ENCODE measurements around the gene BDNF. TPM values are rescaled to one million over a fixed set of nuclear protein-coding genes. Genes with fewer than 3 reads are reported as not detected.

Gene BDNF
- total RNA-seq, 1 experiment from 2014 or later = 4.8 TPM

DNA sequence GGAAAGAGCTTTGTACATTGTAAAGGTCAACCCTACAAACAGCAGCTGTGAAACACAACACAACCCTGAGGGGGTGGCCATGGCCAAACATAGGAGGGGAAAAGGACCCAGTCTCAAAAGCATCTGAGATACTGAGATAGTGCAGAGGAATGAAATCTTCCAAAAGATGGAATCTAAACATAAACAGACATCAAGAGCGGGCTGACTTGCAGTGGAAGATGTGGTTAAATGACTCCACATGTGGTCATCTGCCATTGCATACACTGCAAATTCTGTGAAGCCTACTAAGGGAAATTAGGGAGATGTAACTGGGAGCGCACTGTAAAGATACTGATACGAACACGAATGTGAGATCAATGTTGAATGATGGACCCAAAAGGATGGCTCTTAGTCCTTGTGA lies 22.0 kb downstream of the BDNF start (continued):
- TF ChIP-seq USF2 (CRISPR knock-in tag; IDR thresholded peaks at IDR 0.05) = no peak

DNA sequence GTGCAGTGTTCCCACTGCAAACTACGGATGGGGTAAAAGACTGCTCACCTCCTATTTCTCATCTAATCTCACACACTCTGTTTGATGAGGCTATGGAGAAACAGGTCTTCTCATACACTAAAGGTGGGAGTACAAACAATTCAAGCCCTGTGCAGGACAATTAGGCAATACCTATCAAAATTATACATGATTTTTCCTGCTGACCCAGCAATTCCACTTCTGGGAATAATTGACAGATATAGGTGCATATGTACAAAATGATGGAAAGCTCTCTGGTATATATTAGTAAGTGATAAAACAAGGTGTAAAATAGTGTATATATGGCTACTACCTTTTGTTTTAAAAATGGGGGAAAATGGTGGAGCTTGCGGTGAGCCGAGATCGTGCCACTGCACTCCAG lies 23.1 kb downstream of the BDNF start:
- H3K27me3 Mint-ChIP-seq (ENCODE audit: low read depth) = no peaks in the 10 kb centered on the region
- no peak overlapping the region for H3K27ac Mint-ChIP-seq
- POLR2A ChIA-PET = no interaction called here
- peaks cover 46% of the 10 kb centered on the region for H3K4me1 Mint-ChIP-seq
- TF ChIP-seq JUN (CRISPR knock-in tag; IDR thresholded peaks at IDR 0.05) = no peak
- TF ChIP-seq OVOL2 (CRISPR knock-in tag; IDR thresholded peaks at IDR 0.05; ENCODE audit: borderline replicate concordance) = no peak
- no peak for TF ChIP-seq AR (CRISPR knock-in tag; IDR thresholded peaks at IDR 0.05)
- TF ChIP-seq, protein P1, sequence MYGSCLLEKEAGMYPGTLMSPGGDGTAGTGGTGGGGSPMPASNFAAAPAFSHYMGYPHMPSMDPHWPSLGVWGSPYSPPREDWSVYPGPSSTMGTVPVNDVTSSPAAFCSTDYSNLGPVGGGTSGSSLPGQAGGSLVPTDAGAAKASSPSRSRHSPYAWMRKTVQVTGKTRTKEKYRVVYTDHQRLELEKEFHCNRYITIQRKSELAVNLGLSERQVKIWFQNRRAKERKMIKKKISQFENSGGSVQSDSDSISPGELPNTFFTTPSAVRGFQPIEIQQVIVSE (CRISPR knock-in tag; IDR thresholded peaks at IDR 0.05; ENCODE audit: borderline replicate concordance) = no peak
- TF ChIP-seq E2F4 (CRISPR knock-in tag; IDR thresholded peaks at IDR 0.05; ENCODE audit: borderline replicate concordance, low read depth) = no peak
- TF ChIP-seq ZNF219 (CRISPR knock-in tag; IDR thresholded peaks at IDR 0.05; ENCODE audit: borderline replicate concordance) = no peak
- no peaks in the 10 kb centered on the region for H3K9me3 Mint-ChIP-seq
- CTCF ChIA-PET = no interaction called here
- no peaks in the 10 kb centered on the region for H3K36me3 Mint-ChIP-seq
- H3K4me3 Mint-ChIP-seq = no peak overlapping the region
- DNase-seq (ENCODE audit: low spot score) (no peak), ATAC-seq (no peak)

- peaks cover 6% of the 10 kb centered on the region for H3K27me3 Mint-ChIP-seq (ENCODE audit: low read depth)
- DNase-seq (ENCODE audit: low spot score) (no peak), ATAC-seq (no peak)
- TF ChIP-seq SMAD4 (CRISPR knock-in tag; IDR thresholded peaks at IDR 0.05) = no peak
- TF ChIP-seq NR1H2 (CRISPR knock-in tag; IDR thresholded peaks at IDR 0.05) = no peak
- TF ChIP-seq TEAD4 (CRISPR knock-in tag; IDR thresholded peaks at IDR 0.05) = no peak
- no peak for TF ChIP-seq MYBL2 (CRISPR knock-in tag; IDR thresholded peaks at IDR 0.05)
- TF ChIP-seq ERG (CRISPR knock-in tag; IDR thresholded peaks at IDR 0.05) = no peak
- no peak for TF ChIP-seq JUN (CRISPR knock-in tag; IDR thresholded peaks at IDR 0.05)
- TF ChIP-seq, protein P2, sequence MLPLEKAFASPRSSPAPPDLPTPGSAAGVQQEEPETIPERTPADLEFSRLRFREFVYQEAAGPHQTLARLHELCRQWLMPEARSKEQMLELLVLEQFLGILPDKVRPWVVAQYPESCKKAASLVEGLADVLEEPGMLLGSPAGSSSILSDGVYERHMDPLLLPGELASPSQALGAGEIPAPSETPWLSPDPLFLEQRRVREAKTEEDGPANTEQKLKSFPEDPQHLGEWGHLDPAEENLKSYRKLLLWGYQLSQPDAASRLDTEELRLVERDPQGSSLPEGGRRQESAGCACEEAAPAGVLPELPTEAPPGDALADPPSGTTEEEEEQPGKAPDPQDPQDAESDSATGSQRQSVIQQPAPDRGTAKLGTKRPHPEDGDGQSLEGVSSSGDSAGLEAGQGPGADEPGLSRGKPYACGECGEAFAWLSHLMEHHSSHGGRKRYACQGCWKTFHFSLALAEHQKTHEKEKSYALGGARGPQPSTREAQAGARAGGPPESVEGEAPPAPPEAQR (CRISPR knock-in tag; IDR thresholded peaks at IDR 0.05) = no peak
- no peak for TF ChIP-seq CREB1 (CRISPR knock-in tag; IDR thresholded peaks at IDR 0.05)
- H3K9me3 Mint-ChIP-seq = peaks cover 9% of the 10 kb centered on the region
- H3K4me3 Mint-ChIP-seq = no peak overlapping the region
- ChIA-PET POLR2A (no interaction called here), CTCF (interaction anchor here (0.5 kb wide), 1 partner anchor 25 kb away, joined by 3 read pairs; no protein-coding TSS in a partner anchor)
- no peak overlapping the region; the same call in 1 of the 2 replicates for H3K27ac Mint-ChIP-seq
- peaks cover 41% of the 10 kb centered on the region for H3K4me1 Mint-ChIP-seq
- peaks cover 16% of the 10 kb centered on the region for H3K36me3 Mint-ChIP-seq
Measured at GRCh38 chr11:27673979-27674663, 26.1 kb downstream of the BDNF start.
